HG03342 (cell line): Measurements from ENCODE around the gene TTC9C.
"Not testable (repeated sequence)": the region's sequence is repeated elsewhere in the genome, so short reads cannot be mapped to it uniquely, and the experiment has no call there.

ENCODE experiments used
- ATAC-seq: cut with Tn5 transposase; IDR thresholded peaks from one replicate; pipeline ENCODE4 v1.9.1; 2021; ENCODE audit warnings: mild to moderate bottlenecking, moderate library complexity; ENCODE audit not compliant: unreplicated experiment

Gene TTC9C

GRCh38 chr11:62709247-62710000 is 18.9 kb upstream of the TTC9C start:
- ATAC-seq = peak; percentile 67

- no peak for ATAC-seq
Observed at GRCh38 chr11:62710001-62710345, 18.3 kb upstream of the TTC9C start.

- no peak for ATAC-seq
Observed at GRCh38 chr11:62712276-62712812, 15.9 kb upstream of the TTC9C start.

GRCh38 chr11:62712861-62713260 is 15.4 kb upstream of the TTC9C start:
- ATAC-seq = no peak

- no peak for ATAC-seq
Observed at GRCh38 chr11:62713343-62713742, 14.9 kb upstream of the TTC9C start.

GRCh38 chr11:62715150-62716130 is 12.8 kb upstream of the TTC9C start:
- ATAC-seq = no peak

GRCh38 chr11:62716206-62716605 is 12.1 kb upstream of the TTC9C start:
- no peak for ATAC-seq

- ATAC-seq = no peak
Observed at GRCh38 chr11:62716816-62717215, 11.5 kb upstream of the TTC9C start.

GRCh38 chr11:62719302-62719978 is 8.8 kb upstream of the TTC9C start:
- no peak for ATAC-seq

- no peak for ATAC-seq
Observed at GRCh38 chr11:62721994-62722393, 6.3 kb upstream of the TTC9C start.

GRCh38 chr11:62724171-62724570 is 4.1 kb upstream of the TTC9C start:
- no peak for ATAC-seq

- no peak for ATAC-seq
Observed at GRCh38 chr11:62725646-62726045, 2.6 kb upstream of the TTC9C start.

- ATAC-seq = no peak
Observed at GRCh38 chr11:62726156-62726914, 2.0 kb upstream of the TTC9C start.

GRCh38 chr11:62726915-62727164 is 1.4 kb upstream of the TTC9C start:
- no peak for ATAC-seq

- peak; percentile 69 for ATAC-seq
Observed at GRCh38 chr11:62727165-62727871, 968 bp upstream of the TTC9C start, which contains the start of gene HNRNPUL2. Gene HNRNPUL2 (minus strand): TSS chr11:62727457. CDS start chr11:62727156, 301 bp downstream.

GRCh38 chr11:62727872-62728170 is 465 bp upstream of the TTC9C start:
- ATAC-seq = peak; percentile 47

- not testable (repeated sequence) for ATAC-seq
Observed at GRCh38 chr11:62730076-62730475, 1.8 kb downstream of the TTC9C start.

GRCh38 chr11:62732830-62733229 is 4.5 kb downstream of the TTC9C start:
- ATAC-seq = no peak

- ATAC-seq = no peak
Observed at GRCh38 chr11:62737196-62737595, 8.9 kb downstream of the TTC9C start.

GRCh38 chr11:62747475-62748160 is 19.3 kb downstream of the TTC9C start:
- ATAC-seq = no peak
